K562 (cell line): ENCODE data around the gene PBXIP1. TPM values are rescaled to one million over a fixed set of nuclear protein-coding genes. Genes with fewer than 3 reads are reported as not detected.

Experiments used
- ATF4 ChIP-seq: fragments of 450-650 bp; formaldehyde crosslinking; IDR thresholded peaks from 2 replicates; pipeline ENCODE4 v1.4.0; 2022; ENCODE audit warnings: mild to moderate bottlenecking, moderate library complexity
- CBFA2T2 ChIP-seq: fragments of 450-650 bp; conservative IDR thresholded peaks from 2 replicates; pipeline ENCODE4 v1.6.1; 2017; ENCODE audit warnings: mild to moderate bottlenecking
- CC2D1A ChIP-seq: fragments of 450-650 bp; IDR thresholded peaks from 2 replicates; pipeline ENCODE4 v1.6.1; 2017; ENCODE audit warnings: mild to moderate bottlenecking
- CHCHD3 ChIP-seq: fragments of 250-450 bp; sonication (Bioruptor Pico); IDR thresholded peaks from 2 replicates; pipeline ENCODE4 v2.1.2; 2022; ENCODE audit warnings: mild to moderate bottlenecking
- CREB5 ChIP-seq: fragments of 250-450 bp; sonication (Bioruptor Pico); IDR thresholded peaks from 2 replicates; pipeline ENCODE4 v1.5.0; 2020; ENCODE audit warnings: mild to moderate bottlenecking
- HOXB6 ChIP-seq: fragments of 250-450 bp; sonication (Bioruptor Pico); IDR thresholded peaks from 2 replicates; pipeline ENCODE4 v1.5.1; 2022; ENCODE audit warnings: mild to moderate bottlenecking, borderline replicate concordance
- MEF2A ChIP-seq: IDR thresholded peaks from 2 replicates; pipeline ENCODE4 v1.6.1; 2011; ENCODE audit warnings: low read depth, mild to moderate bottlenecking, low read length, moderate library complexity; ENCODE audit not compliant: control insufficient read depth
- MTA1 ChIP-seq: fragments of 450-650 bp; IDR thresholded peaks from 2 replicates; pipeline ENCODE4 v1.6.1; 2017; ENCODE audit warnings: borderline replicate concordance
- MTA3 ChIP-seq: fragments of 450-650 bp; formaldehyde crosslinking; IDR thresholded peaks from 2 replicates; pipeline ENCODE4 v1.6.1; 2017; ENCODE audit warnings: mild to moderate bottlenecking, borderline replicate concordance
- NCOA6 ChIP-seq: fragments of 450-650 bp; IDR thresholded peaks from 2 replicates; pipeline ENCODE4 v1.6.1; 2017; ENCODE audit warnings: mild to moderate bottlenecking
- NFIX ChIP-seq: fragments of 250-450 bp; sonication (Bioruptor Pico); IDR thresholded peaks from 2 replicates; pipeline ENCODE4 v1.4.0; 2020; ENCODE audit warnings: low read depth, mild to moderate bottlenecking, moderate library complexity
- POLR3G ChIP-seq: IDR thresholded peaks from 2 replicates; pipeline ENCODE4 v1.6.1; 2011; ENCODE audit not compliant: insufficient read length, insufficient replicate concordance; ENCODE audit errors: extremely low read depth
- SMAD4 ChIP-seq: fragments of 250-450 bp; sonication (Bioruptor Pico); conservative IDR thresholded peaks from 2 replicates; pipeline ENCODE4 v1.8.0; 2021; ENCODE audit warnings: inconsistent platforms, mild to moderate bottlenecking, moderate library complexity
- SMARCB1 ChIP-seq: IDR thresholded peaks from 2 replicates; pipeline ENCODE4 v1.6.1; 2011; ENCODE audit warnings: improper control_type of control experiment, low read depth; ENCODE audit not compliant: insufficient read length
- SMC3 ChIP-seq: conservative IDR thresholded peaks from 2 replicates; pipeline ENCODE4 v1.6.1; 2011; ENCODE audit warnings: low read depth, low read length, improper control_type of control experiment; ENCODE audit not compliant: insufficient read depth
- TAF7 ChIP-seq: fragments of 450-650 bp; IDR thresholded peaks from 2 replicates; pipeline ENCODE4 v1.6.1; 2016; ENCODE audit warnings: missing genetic modification characterization, missing compliant biosample characterization
- TAF9B ChIP-seq: fragments of 450-650 bp; IDR thresholded peaks from 2 replicates; pipeline ENCODE4 v1.6.1; 2018; ENCODE audit warnings: mild to moderate bottlenecking; ENCODE audit not compliant: partially characterized antibody
- TEAD1 ChIP-seq, 2 experiments: fragments of 450-650 bp in 1 of 2; sonication (generic) in 1 of 2; formaldehyde crosslinking; IDR thresholded peaks; 2 replicates each; pipeline versions ENCODE4 v1.4.0 to v1.8.0; 2020 to 2022; ENCODE audit warnings: mild to moderate bottlenecking in 2 of 2, missing genetic modification reagents in 1 of 2
- TRIM28 ChIP-seq: fragments of 450-650 bp; IDR thresholded peaks from 2 replicates; pipeline ENCODE4 v1.6.1; 2017
- ZBTB17 ChIP-seq: fragments of 450-650 bp; formaldehyde crosslinking; IDR thresholded peaks from 2 replicates; pipeline ENCODE4 v1.4.0; 2020; ENCODE audit warnings: mild to moderate bottlenecking
- ZC3H8 ChIP-seq: fragments of 450-650 bp; IDR thresholded peaks from 2 replicates; pipeline ENCODE4 v1.6.1; 2017
- ZNF24 ChIP-seq: fragments of 450-650 bp; IDR thresholded peaks from 2 replicates; pipeline ENCODE4 v1.6.1; 2016
- ZNF431 ChIP-seq: sonication (generic); formaldehyde crosslinking; IDR thresholded peaks from 2 replicates; pipeline ENCODE4 v1.8.0; 2022; ENCODE audit warnings: mild to moderate bottlenecking, missing genetic modification reagents
- ZNF57 ChIP-seq: fragments of 450-650 bp; formaldehyde crosslinking; IDR thresholded peaks from 2 replicates; pipeline ENCODE4 v1.4.0; 2020; ENCODE audit warnings: mild to moderate bottlenecking, moderate library complexity
- ZNF583 ChIP-seq: fragments of 250-450 bp; sonication (Bioruptor Pico); IDR thresholded peaks from 2 replicates; pipeline ENCODE4 v1.4.0; 2020
- ZNF639 ChIP-seq, 2 experiments: fragments of 200-800 bp in 1 of 2; sonication (Bioruptor generic) in 1 of 2; sonication (generic) in 1 of 2; formaldehyde crosslinking in 1 of 2; IDR thresholded peaks in 1 of 2; conservative IDR thresholded peaks in 1 of 2; 2 replicates each; pipeline versions ENCODE4 v1.5.0 to v1.6.1; 2016 to 2020; ENCODE audit warnings: missing compliant biosample characterization in 1 of 2, missing genetic modification characterization in 1 of 2, missing genetic modification reagents in 1 of 2
- ZNF717 ChIP-seq: fragments of 250-450 bp; sonication (Bioruptor Pico); IDR thresholded peaks from 2 replicates; pipeline ENCODE4 v1.5.0; 2021
- polyA plus RNA-seq, 8 experiments: library from polyadenylated mRNA; depleted of rRNA in 4 of 8; stranded (reverse) in 5 of 8; unstranded in 3 of 8; fragments of >200 nt; fragmentation: Nextera tagmentation in 2 of 8; fragmentation: Illumina TruSeq in 1 of 8; extraction: Ambion mirVana in 2 of 8; extraction: Trizol in 1 of 8; gene quantifications; 2 replicates each; pipeline versions ENCODE4 v1.2.1 to v1.2.3, GENCODE V29; 2011 to 2014; ENCODE audit warnings: inconsistent platforms in 1 of 8, missing spikeins in 1 of 8
- total RNA-seq, 7 experiments: library from RNA; depleted of rRNA in 6 of 7; stranded (reverse); fragments of >200 nt in 6 of 7; fragmentation: Illumina TruSeq in 2 of 7; extraction: Trizol in 2 of 7; gene quantifications; 2 replicates each; pipeline versions ENCODE4 v1.2.1 to v1.2.3, GENCODE V29; 2011 to 2021; ENCODE audit warnings: low replicate concordance in 1 of 7

PBXIP1 gene
- total and polyA plus RNA-seq, 9 of the 15 experiments (the other 6 are each of a cell fraction or from before 2014, with no cell fraction given): 0.13 to 8.3 (median 5.8) TPM

DNA sequence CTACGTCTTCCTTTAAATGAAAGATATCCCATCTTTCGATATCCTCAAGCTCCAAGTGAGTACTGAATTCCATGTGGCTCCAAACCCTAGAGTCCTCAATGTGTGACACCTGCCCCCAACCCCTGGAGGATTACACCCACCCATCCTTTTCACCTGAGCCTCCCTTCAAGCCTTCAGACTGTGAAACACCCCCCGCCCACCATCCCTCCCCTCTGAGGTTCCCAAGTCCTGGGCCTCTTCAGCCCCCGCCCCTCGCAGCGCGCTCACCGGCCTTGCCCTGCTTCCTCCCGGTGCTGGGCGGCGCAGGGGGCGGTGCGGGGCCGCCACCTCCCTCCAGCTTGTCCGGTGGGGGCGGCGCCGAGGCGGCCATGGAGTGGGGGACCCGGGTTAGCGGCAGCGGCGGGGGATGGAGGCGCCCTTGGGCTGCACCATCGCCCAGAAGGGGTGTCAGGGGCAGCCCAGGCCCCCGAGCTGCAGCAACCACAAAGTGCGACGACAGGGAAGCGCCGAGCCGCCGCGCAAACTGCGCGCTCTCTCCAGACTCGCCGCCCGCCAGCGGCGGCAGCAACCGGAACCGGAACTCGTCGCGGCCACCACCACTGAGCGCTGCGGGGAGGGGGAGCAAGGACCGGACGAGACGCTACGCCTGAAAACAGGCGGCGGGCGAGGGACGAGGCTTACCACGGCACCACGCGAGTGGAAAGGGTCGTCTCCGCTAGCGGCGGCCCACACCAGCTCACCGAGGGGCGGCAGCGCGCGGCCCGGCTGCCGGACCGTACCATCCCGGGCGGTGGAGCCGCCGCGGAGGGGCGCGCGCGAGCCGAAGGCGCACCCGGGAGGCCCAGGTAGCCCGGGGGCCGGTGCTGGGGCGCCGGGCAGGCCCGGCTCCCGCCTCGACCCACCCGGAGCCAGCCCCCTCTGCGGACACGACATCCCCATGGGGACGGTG, 5.6 kb upstream of the PBXIP1 start, which contains the start of gene PYGO2 (continued):
- TF ChIP-seq ATF4 (CRISPR knock-in tag): 0 out of 2 replicates have a peak, but pooled peaks have one; percentile 32
- TF ChIP-seq POLR3G: no peak
- peak; percentile 63; the same call in 1 of the 2 replicates for TF ChIP-seq CHCHD3
- no peak for TF ChIP-seq TAF9B
- no peak for TF ChIP-seq TRIM28
- TF ChIP-seq ZNF57 (CRISPR knock-in tag): peak; percentile 84; the same call in 1 of the 2 replicates
- no peak; the same call in 1 of the 2 replicates for TF ChIP-seq SMC3
- TF ChIP-seq MTA1: 0 out of 2 replicates have a peak, but pooled peaks have one; percentile 36
- no peak for TF ChIP-seq CC2D1A
- TF ChIP-seq TEAD1 (CRISPR knock-in tag; IDR thresholded peaks at IDR 0.05): no peak
- TF ChIP-seq CREB5 (CRISPR knock-in tag): no peak
- TF ChIP-seq TAF7: no peak
- TF ChIP-seq ZNF431 (CRISPR knock-in tag): 0 out of 2 replicates have a peak, but pooled peaks have one; percentile 24
- TF ChIP-seq HOXB6: no peak
- TF ChIP-seq SMAD4 (CRISPR knock-in tag): peak; percentile 85
- TF ChIP-seq SMARCB1: no peak
- no peak for TF ChIP-seq NCOA6
- no peak for TF ChIP-seq ZC3H8
- TF ChIP-seq CBFA2T2: no peak
- TF ChIP-seq ZNF24: peak; percentile 17; the same call in 1 of the 2 replicates
- TF ChIP-seq MTA3: peak; percentile 92; the same call in 1 of the 2 replicates
- no peak for TF ChIP-seq ZNF583
- no peak for TF ChIP-seq MEF2A
- peak; percentile 88 for TF ChIP-seq ZBTB17
- TF ChIP-seq ZNF717 (CRISPR knock-in tag): no peak
- TF ChIP-seq NFIX (CRISPR knock-in tag): no peak
- peak in 1 of 2 experiments; percentile 96; a peak in 2 of 4 replicates for TF ChIP-seq ZNF639 (CRISPR knock-in tag; conservative IDR thresholded peaks at IDR 0.05 in 1 of 2, IDR thresholded peaks at IDR 0.05 in 1 of 2)
